ENCODE data around the gene CYB561. TPM values are rescaled to one million over a fixed set of nuclear protein-coding genes. Genes with fewer than 3 reads are reported as not detected.

Gene CYB561
- total RNA-seq, 1 experiment from 2014 or later, result 40.1 TPM

- H3K27ac ChIP-seq (ENCODE audit: low read length), result no peak overlapping the region
- ATAC-seq (no peak), DNase-seq (ENCODE audit: low read depth, low spot score) (no peak)
- no peaks in the 10 kb centered on the region for H3K9me3 ChIP-seq (ENCODE audit: control insufficient read depth, insufficient read depth, low read depth, low read length)
- CTCF ChIA-PET, result interaction anchor here (0.9 to 2.6 kb wide), 7 partner anchors 21 to 132 kb away, joined by 3 to 24 read pairs (median 5); no protein-coding TSS in a partner anchor
- TF ChIP-seq POLR2AphosphoS5 (IDR thresholded peaks at IDR 0.05; ENCODE audit: low read depth, low read length), result no peak
- no peak for TF ChIP-seq TCF7L2 (IDR thresholded peaks at IDR 0.05; ENCODE audit: low read depth, low read length)
- no peak for TF ChIP-seq SIN3A (IDR thresholded peaks at IDR 0.05; ENCODE audit: borderline replicate concordance, insufficient read depth, low read depth, low read length)
- TF ChIP-seq REST (IDR thresholded peaks at IDR 0.05; ENCODE audit: insufficient read depth in 1 of 2, low read depth in 2 of 2, low read length in 1 of 2), result no peak
- no peak for TF ChIP-seq CTCF (IDR thresholded peaks at IDR 0.05)
- no TSS peak for BruUV-seq (replicated peaks)
- in situ Hi-C loops (cut with HindIII; ENCODE audit: low pct_unique_long_range_greater_than_20kb, low sequenced_read_pairs) (no loop called here), intact Hi-C loops (cut with micrococcal nuclease; ENCODE audit: unreplicated experiment) (loop anchor here (5.0 kb wide), 1 partner anchor 52 kb away; no protein-coding TSS in a partner anchor)
- no peaks in the 10 kb centered on the region for H3K27me3 ChIP-seq (ENCODE audit: control insufficient read depth, insufficient read depth, low read length)
- H3K4me3 ChIP-seq (ENCODE audit: low read depth in 2 of 2, low read length in 2 of 2), result no peak overlapping the region
- no peaks in the 10 kb centered on the region for H3K36me3 ChIP-seq (ENCODE audit: control insufficient read depth, insufficient read depth, low read length)
- peaks cover 10% of the 10 kb centered on the region for H3K4me1 ChIP-seq (ENCODE audit: control insufficient read depth, insufficient read depth, low read length)
- POLR2A ChIA-PET, result no interaction called here
These were observed 33.5 kb upstream of the CYB561 start for GRCh38 chr17:63479495-63480184.

DNA sequence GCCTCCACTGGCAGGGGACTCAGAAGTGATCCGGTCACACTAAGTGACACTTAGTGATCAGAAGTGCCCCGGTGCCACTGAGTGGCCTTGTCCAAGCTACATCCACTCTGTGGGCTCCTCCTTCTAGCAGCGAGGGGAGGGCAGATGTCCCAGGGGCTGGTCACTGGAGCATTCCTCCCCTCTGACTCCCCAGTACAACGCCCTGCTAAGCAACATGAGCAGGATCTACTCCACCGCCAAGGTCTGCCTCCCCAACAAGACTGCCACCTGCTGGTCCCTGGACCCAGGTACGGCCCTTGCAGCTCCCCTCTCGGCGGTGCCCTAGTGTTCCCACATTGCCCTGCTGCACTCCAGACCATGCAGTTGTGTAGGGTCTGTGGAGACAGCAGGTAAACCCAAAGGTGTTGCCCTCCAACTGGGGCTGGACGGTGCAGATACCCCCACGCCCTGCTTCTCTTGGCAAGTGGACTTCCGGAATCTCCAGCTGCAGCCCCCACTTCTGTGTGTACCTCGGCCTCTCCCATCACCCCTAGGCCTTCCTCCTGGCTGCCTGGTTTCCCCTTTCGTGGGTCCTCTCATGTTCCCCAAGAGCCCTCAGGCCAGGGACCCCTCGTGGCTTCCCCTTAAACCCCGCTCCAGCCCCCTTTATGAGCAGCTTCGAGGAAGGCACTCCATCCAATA, 32.8 kb upstream of the CYB561 start:
- H3K4me1 ChIP-seq (ENCODE audit: control insufficient read depth, insufficient read depth, low read length), result peaks cover 16% of the 10 kb centered on the region
- no peaks in the 10 kb centered on the region for H3K9me3 ChIP-seq (ENCODE audit: control insufficient read depth, insufficient read depth, low read depth, low read length)
- no peak overlapping the region for H3K27ac ChIP-seq (ENCODE audit: low read length)
- no peak overlapping the region for H3K4me3 ChIP-seq (ENCODE audit: low read depth in 2 of 2, low read length in 2 of 2)
- H3K36me3 ChIP-seq (ENCODE audit: control insufficient read depth, insufficient read depth, low read length), result no peaks in the 10 kb centered on the region
- in situ Hi-C loops (cut with HindIII; ENCODE audit: low pct_unique_long_range_greater_than_20kb, low sequenced_read_pairs), result no loop called here
- TF ChIP-seq REST (IDR thresholded peaks at IDR 0.05; ENCODE audit: insufficient read depth in 1 of 2, low read depth in 2 of 2, low read length in 1 of 2) (no peak), CTCF (IDR thresholded peaks at IDR 0.05) (peak; percentile 95), POLR2AphosphoS5 (IDR thresholded peaks at IDR 0.05; ENCODE audit: low read depth, low read length) (no peak), TCF7L2 (IDR thresholded peaks at IDR 0.05; ENCODE audit: low read depth, low read length) (no peak), SIN3A (IDR thresholded peaks at IDR 0.05; ENCODE audit: borderline replicate concordance, insufficient read depth, low read depth, low read length) (no peak)
- DNase-seq (ENCODE audit: low read depth, low spot score) (peak; percentile 54), ATAC-seq (peak; percentile 87)
- intact Hi-C loops (cut with micrococcal nuclease; ENCODE audit: unreplicated experiment), result loop anchor here (5.0 kb wide), 1 partner anchor 52 kb away; no protein-coding TSS in a partner anchor
- no peaks in the 10 kb centered on the region for H3K27me3 ChIP-seq (ENCODE audit: control insufficient read depth, insufficient read depth, low read length)
- CTCF ChIA-PET, result interaction anchor here (0.6 to 2.6 kb wide), 12 partner anchors 22 to 133 kb away, joined by 3 to 24 read pairs (median 4); no protein-coding TSS in a partner anchor
- no TSS peak for BruUV-seq (replicated peaks)
- POLR2A ChIA-PET, result no interaction called here

Measured in Panc1 (cell line).